HG02571 (cell line): ENCODE measurements around the gene CCDC87.
A peak's percentile ranks its signal among the peaks of the same experiment; 100 is the strongest.
"Not testable (repeated sequence)": the region's sequence is repeated elsewhere in the genome, so short reads cannot be mapped to it uniquely, and the experiment has no call there.

Source experiments
- ATAC-seq: cut with Tn5 transposase; IDR thresholded peaks from one replicate; pipeline ENCODE4 v1.9.1; 2021; ENCODE audit warnings: mild to moderate bottlenecking, moderate library complexity; ENCODE audit not compliant: unreplicated experiment

CCDC87 gene

DNA sequence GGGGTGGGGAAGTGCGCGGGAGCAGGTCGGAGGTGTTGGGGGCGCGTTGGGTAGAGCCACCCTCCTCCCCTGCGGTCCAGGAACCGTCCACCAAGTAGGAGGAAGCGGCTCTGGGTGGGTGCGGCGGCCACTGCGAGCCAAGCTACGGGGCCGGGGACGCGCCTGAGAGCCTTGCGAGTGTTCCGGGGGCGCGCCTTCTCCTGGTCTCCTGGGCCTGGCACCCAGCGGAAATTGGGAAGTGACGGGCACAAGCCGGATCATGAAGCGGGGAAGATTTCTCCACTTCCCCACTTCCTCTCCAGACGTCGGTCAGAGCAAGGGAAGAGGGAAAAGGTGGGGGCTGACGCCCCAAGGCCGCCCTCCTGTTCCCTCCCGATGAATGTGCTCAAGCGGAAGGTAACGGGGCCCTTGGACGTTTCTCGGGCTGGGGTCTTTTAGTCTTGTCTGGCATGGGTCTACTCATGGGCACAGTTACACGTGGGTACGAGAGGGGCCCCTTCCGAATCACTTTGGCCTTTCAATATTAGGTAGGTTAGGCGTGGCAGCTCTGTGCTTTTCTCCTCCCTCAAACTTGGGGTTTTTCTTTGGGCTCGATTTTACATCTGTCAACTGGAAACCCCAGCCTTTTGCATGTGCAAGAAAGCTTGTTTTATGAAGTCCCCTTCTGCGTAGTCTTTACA lies 24.4 kb upstream of the CCDC87 start:
- no peak for ATAC-seq

DNA sequence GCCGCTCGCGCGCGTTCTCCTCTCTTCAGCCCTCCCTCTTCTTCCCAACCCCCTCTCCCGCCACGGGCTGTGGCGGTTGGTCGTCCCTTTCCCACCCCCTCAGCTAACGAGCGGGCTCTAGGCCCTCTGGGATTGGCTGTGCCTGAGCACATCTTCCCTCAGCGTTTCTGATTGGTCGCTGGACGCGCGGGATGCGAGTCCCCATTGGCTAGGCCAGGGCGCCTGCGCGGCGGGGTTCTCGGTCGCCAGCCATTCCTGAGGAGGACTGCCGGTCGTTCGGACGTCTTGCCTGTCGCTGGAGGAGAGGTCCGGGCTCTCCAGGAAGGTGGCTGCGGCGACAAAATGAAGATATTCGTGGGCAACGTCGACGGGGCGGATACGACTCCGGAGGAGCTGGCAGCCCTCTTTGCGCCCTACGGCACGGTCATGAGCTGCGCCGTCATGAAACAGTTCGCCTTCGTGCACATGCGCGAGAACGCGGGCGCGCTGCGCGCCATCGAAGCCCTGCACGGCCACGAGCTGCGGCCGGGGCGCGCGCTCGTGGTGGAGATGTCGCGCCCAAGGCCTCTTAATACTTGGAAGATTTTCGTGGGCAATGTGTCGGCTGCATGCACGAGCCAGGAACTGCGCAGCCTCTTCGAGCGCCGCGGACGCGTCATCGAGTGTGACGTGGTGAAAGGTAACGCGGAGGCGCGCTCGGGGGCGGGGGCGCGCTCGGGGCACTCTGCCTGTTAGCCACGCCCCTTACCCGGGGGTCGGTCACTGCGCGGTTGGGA lies 23.7 kb upstream of the CCDC87 start, which contains the start of gene RBM14:
Gene RBM14 (plus strand): TSS at position 252 of the 776 bp plus-strand sequence. CDS start 91 bp downstream, at position 343.
- peak; percentile 93 for ATAC-seq

DNA sequence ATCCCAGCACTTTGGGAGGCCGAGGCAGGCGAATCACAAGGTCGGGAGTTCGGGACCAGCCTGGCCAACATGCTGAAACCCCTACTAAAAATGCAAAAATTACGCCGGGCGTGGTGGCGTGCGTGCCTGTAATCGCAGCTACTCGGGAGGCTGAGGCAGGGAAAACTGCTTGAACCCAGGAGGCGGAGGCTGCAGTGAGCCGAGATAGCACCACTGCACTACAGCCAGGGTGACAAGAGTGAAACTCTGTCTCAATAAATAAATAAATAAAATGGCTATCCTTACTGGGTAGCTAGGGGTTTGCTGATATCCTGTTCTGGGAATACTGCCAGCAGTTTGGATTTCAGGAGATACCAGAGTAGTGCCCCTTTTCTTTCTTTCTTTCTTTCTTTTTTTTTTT lies 21.2 kb upstream of the CCDC87 start:
- ATAC-seq, result no peak

DNA sequence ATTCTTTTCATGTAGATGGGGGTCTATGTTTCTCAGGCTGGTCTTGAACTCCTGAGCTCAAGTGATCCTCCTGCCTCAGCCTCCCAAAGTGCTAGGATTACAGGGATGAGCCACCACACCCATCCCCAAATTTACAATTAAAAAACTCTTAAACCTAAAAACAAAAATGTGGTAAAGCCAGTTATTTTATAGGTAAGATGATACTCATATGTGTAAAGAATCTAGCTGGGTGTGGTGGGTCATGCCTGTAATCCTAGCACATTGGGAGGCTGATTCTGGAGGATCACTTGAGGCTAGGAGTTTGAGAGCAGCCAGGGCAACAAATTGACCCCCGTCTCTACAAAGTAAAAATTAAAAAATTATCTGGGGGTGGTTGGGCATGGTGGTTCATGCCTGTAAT lies 19.6 kb upstream of the CCDC87 start:
- ATAC-seq, result no peak

DNA sequence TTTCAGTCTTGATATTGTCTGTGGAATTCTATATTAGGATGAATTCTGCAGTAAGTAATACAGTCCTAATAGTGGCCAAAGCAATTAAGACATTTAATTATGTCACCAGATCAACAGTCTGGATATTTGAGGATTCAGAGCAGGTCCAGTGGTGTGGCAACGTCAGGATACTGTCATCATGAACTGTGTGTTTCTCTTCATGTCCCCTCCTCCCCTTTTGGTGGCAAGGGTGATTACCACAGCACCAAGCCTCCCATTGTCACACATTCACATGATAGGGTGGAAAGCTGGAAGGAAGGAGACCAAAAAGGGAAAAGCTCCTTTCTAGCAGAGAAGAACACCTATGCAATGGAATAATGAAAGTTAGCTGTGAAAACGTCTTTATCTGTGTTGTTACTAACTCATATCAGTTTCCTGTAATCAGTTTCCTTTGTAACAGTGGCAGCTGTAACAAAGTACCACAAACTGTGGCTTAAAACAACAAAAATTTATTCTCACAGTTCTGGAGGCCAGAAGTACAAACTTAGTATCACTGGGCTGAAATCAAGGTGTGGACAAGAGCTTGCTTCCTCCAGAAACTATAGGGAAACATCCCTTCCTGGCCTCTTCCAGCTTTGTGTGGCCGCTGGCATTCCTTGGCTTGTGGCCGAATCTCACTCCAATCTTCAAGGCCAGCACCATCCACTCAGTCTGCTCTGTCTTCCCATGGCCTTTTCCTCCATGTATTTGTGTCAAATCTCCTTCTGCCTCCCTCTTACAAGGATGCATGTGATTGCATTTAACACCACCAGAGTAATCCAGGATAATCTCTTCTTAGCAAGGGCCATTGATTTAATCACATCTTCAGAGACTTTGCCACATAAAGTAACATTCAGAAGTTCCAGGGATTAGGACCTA lies 17.1 kb upstream of the CCDC87 start:
- no peak for ATAC-seq

DNA sequence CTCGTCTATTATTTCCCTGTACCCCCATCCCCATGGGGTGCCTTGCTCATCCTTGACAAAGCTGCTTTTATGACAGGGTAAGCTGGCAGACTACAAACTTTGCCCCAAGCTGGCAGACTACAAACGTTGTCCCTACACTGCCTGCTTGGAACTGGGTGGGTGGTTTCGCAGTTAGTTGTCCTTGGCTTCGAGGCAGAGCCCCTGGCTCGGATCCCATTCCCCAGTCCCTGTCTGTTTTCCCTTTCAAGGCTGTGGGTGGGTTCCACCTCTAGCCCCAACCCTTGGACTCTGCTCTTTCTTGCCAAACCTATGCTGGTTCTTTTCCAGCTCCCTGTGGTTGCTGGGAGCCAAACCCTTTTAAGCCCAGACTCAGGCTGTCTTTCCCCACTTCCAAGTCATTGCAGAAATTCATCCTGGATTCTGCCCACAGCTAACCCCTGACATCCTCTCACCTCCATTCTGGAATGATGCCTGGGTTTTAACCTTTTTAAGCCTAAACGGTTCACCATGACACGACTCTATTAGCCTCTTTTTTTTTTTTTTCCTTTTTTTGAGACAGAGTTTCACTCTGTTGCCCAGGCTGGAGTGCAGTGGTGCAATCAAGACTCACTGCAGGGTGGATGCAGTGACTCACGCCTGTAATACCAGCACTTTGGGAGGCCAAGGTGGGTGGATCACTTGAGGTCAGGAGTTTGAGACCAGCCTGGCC lies 14.4 kb upstream of the CCDC87 start:
- no peak for ATAC-seq

DNA sequence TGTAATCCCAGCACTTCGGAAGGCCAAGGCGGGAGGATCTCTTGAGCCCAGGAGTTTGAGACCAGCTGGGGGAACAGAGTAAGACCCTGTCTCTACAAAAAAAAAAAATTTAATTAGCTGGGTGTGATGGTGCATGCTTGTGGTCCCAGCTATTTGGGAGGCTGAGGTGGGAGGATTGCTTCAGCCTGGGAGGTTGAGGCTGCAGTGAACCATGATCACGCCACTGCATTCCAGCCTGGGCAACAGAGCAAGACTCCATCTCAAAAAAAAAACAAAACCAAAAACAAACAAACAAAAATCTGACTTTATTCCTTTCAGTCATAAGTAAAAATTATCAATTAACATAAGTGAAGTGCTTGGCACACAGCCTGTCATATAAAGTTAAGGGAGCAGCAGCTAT lies 13.7 kb upstream of the CCDC87 start:
- not testable (repeated sequence) for ATAC-seq

DNA sequence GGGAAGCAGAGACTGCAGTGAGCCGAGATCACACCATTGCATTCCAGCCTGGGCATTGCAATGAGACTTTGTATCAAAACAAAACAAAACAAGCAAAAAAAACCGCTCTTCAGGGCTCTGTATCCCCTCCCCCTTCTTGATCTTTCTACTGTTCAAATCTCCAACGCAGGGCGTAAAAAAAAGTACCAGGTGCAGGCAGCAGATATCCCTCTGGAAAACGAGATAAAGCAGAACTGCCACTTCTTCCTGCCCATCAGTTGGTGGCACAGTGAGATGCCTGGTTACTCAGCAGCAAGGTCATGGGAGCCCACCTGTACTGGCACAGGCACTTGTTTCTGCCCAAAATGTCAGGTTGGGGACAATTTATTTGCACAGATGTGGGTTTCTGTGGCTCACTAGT lies 11.3 kb upstream of the CCDC87 start:
- no peak for ATAC-seq

DNA sequence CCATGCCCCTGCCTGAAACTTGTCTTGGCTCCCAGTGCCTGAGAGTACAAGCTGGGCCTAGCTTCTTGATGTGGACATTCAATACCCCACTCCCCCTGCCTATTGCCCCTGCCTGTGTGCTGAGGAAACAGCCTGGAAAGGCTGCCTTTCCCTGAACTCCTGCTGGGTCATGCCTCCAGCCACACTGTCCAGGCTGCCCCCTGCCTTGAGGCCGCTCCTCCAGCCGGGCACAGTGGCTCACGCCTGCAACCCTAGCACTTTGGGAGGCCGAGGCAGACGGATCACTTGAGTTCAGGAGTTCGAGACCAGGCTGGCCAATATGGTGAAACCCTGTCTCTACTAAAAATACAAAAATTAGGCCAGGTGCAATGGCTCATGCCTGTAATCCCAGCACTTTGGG lies 10.2 kb upstream of the CCDC87 start:
- no peak for ATAC-seq

DNA sequence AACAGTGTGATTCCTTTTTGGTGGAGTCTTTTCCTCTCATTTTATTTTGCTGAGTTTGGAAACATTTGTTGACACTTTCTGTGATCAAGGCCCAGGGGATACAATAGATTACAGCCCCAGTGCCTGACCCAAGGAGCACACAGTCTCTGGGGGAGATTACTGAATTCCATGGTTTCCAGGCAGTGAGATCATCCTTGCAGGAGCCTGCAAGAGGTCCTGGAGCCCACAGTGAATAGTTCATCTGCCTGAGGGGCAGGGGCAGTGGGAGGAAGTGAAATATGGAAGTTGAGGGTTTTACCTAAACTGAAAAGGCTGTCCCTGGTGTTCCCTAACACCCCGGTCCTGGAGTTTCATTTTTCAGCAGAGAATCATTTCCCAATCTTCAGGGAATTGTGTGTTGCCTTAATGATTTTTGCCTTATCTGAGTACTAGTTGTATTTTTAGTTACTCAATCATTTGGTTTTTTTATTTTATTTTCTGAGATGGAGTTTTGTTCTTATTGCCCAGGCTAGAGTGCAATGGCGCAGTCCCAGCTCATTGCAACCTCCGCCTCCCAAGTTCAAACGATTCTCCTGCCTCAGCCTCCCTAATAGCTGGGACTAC lies 7.9 kb upstream of the CCDC87 start:
- ATAC-seq, result no peak

DNA sequence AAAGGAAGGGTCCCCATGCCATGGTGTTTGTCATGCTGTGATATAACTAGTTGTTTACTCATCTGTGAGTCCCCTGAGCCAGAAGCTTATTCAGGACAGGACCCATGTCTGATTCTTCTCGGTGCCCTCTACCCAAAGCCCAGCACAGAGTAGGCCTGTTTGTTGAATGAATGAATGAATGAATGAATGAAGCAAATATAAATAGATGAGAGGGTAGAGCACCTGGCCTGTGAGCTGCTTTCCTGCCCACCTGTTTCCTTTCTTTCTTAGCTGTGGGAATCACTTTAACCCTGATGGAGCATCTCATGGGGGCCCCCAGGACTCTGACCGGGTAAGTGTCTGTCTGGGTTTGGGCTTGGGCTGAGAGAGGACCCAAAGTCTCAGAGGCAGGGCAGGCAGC lies 7.4 kb upstream of the CCDC87 start:
- ATAC-seq, result no peak

DNA sequence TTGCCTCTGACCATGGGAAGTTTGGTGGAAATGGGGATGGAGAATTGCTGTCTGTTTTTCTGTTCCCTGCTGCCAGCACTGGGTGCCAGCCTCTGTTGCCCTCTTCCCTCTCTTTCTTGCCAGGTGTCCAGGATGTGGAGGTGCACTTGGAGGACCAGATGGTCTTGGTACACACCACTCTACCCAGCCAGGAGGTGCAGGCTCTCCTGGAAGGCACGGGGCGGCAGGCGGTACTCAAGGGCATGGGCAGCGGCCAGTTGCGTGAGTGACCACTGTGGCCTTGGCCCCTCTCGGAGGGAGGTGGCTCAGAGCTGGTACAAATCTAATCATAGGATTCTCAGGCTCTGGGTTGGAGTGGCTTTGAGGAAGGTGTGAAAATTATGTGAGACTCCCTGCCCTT lies 6.1 kb upstream of the CCDC87 start:
- ATAC-seq, result no peak

DNA sequence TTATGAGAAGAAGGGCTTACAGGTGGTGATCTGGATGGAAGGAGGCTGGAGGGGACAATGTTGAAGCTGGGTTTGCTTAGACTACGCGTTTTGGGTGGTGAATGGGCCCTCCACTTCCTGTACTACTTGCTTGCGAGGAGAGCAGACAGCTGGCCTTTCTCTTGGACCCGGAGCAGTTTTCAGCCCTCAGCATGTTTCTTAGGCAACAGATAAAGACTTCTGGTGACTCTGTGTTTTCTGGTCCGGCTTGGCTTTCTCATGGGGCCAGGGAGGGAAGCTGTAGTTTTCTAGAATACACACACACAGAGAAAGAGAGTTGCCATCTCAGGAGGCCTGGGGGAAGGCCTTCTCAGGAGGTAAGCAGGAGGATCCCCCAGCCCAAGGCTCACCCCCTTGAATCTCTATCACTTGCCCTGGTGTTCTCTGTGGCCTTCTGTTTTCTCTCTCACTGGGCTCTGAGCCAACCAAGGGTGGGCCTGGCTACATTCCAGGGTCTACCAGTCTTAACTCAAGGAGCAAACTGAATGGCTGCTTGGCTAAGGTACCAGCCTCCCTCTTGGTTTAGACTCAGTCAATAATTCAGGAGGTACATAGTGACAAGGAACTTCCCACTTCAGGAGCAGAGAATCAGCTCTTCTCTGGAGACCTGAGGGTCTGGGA lies 2.5 kb upstream of the CCDC87 start:
- no peak for ATAC-seq

DNA sequence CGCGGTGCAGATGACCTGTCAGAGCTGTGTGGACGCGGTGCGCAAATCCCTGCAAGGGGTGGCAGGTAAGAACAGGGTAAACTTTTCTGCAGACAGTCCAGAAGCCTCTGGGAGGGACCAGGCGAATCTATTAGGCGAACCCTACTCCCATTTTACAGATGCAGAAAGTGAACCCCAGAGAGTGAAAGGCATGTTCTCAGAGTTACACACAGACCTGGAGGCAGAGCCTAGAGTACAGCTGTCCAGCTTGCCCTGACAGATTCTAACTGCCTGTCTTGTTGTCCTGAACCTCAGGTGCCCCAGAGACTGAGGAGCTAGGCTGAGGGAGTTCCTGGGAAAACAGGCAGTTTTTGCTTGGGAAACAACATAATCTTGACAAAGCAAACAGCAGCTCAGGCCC lies 787 bp upstream of the CCDC87 start:
- ATAC-seq, result no peak

DNA sequence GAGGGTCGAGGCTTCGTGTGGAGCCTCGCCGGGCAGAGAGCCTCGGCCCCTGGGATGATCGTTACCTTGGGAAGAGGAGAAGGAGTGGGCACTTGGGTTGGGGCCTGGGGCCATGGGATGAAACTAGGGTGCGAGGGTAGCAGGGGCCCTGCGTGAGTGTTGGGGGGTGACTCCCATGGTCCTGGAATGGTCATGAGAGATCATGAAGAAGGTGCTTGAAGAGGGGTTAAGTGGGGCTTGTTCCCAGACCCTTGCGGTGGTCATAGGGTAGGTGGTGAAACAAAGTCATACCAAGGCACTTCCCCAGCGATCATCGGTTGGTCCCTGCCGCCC lies 406 bp upstream of the CCDC87 start:
- ATAC-seq, result peak; percentile 13

DNA sequence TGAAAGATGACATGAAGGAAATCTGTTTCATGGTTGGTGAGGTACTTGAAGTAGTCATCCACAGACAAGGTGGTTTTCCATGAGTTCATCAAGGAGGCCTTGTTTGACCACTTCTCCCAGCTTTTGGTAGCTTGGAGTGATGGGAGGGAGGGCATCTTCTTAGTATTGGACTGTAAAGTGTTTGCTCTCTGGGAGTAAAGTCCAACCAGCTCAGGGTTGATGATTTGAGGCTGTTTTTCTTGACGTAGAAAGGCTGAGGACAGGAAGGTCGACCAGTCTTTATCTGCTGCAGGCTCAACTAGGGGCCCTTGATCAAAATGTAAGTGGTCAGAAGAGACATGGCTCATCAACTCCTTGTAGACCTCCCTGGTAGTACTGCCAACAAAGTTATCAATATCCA lies 1.7 kb downstream of the CCDC87 start:
- ATAC-seq, result no peak

DNA sequence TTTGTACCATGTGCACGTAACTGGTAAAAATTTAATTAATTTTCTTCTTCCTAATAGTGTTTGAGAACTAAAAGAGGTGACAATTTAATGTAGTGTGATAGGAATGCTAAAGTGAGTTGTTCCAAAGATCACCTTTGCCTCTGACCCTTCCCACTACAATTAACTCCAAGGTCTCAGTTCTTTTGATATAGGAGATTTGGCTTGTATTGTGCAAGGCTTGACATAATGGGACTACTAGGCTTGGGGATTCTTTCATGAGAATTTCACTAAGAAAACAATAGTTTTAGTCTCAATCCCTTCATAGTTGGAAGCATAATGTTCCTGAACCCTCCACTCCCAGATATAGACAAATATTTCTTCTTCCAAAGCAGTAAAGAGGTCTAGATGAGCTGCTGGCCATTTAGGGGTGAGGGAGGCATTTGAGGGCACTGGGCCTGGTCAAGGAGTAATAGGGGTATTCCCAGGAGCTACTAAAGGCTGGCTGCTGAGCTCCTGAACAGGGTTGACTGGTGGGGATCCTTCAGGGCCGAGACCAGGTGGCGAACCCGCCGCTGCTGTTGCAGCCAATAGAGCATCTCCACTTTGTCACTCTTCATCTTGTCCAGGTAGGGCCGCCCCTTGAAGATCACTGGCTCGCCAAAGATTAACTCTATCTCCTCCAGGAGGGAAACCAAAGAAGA lies 2.7 kb downstream of the CCDC87 start:
- no peak for ATAC-seq

DNA sequence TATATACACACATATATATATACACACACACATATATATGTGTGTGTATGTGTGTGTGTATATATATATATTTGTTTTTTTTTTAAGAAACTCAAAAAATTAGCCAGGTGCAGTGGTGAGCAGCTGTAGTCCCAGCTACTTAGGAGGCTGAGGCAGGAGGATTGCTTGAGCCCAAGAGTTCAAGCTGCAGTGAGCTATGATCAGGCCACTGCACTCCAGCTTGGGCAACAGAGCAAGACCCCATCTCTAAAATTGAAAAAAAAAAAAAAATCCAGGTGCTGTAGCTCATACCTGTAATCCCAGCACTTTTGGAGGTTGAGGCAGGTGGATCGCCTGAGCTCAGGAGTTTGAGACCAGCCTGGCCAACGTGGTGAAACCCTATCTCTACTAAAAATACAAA lies 3.5 kb downstream of the CCDC87 start:
- ATAC-seq, result not testable (repeated sequence)

DNA sequence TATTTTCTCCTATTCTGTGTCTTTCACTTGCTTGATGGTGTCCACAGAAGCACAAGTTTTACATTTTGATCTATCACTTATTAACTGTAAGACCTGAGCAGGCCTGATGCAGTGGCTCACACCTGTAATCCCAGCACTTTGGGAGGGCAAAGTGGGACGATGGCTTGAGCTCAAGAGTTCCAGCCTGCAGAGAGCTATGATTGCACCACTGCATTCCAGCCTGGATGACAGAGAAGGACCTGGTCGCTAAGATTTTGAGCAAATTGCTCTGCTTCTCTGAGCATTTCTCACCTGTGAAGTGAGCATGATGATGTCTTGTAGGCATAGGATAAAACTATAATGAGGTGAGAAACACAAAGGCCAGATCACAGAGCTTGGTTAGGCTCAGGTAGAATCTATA lies 6.7 kb downstream of the CCDC87 start:
- ATAC-seq, result no peak

DNA sequence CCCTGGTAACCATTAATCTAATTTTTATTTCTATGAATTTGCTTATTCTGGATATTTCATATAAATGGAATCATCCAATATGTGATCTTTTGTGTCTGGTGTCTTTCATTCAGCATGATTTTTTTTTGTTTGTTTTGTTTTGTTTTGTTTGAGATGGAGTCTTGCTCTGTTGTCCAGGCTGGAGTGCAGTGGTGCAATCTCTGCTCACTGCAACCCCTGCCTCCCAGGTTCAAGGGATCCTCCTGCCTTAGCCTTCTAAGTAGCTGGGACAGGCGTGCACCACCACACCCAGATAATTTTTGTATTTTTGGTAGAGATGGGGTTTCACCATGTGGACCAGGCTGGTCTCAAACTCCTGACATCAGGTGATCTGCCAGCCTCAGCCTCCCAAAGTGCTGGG lies 7.4 kb downstream of the CCDC87 start:
- ATAC-seq, result not testable (repeated sequence)
